Endothelial cell of umbilical vein (primary cell): ENCODE results near the gene EPS15. TPM values are rescaled to one million over a fixed set of nuclear protein-coding genes. Genes with fewer than 3 reads are reported as not detected.
"Not testable (repeated sequence)": the region's sequence is repeated elsewhere in the genome, so short reads cannot be mapped to it uniquely, and the experiment has no call there.

Source experiments
- BruUV-seq: library from RNA; stranded (reverse); fragments of 400-500 nt; replicated peaks from 2 replicates; lab custom pipeline; 2021; lab: Mats Ljungman, UMichigan
- CTCF ChIA-PET: fragments of 300-600, 350-600 bp; sonication (Branson Sonifier 250); formaldehyde crosslinking; loops from one replicate; lab custom pipeline; 2021; ENCODE audit warnings: antibody characterized with exemption, inconsistent platforms; lab: Charles Lee
- POLR2A ChIA-PET: fragments of 300-600, 350-600 bp; sonication (Branson Sonifier 250); formaldehyde crosslinking; loops from one replicate; lab custom pipeline; 2021; ENCODE audit warnings: antibody characterized with exemption, inconsistent platforms; lab: Charles Lee
- DNase-seq: peaks from one replicate; pipeline ENCODE4 v3.0.0-alpha.2; 2011; ENCODE audit warnings: low read depth, low spot score
- FAIRE-seq: peaks from 2 replicates; lab custom pipeline; 2011; peaks lifted over from hg19 to GRCh38; lab: Jason Lieb, UNC
- H2AFZ ChIP-seq: 2 replicates; pipeline ENCODE4 v1.6.0; 2012; ENCODE audit warnings: low read depth, low read length, control low read depth, inconsistent platforms
- H3K27ac ChIP-seq: 2 replicates; pipeline ENCODE4 v1.5.1; 2011; ENCODE audit warnings: low read depth, mild to moderate bottlenecking, control low read depth, low read length, moderate library complexity; ENCODE audit not compliant: insufficient read depth
- H3K27me3 ChIP-seq, 2 experiments: 2 replicates each; pipeline versions ENCODE4 v1.6.0 to v1.6.1; 2011; ENCODE audit warnings: low read length in 2 of 2, mixed read lengths in 1 of 2; ENCODE audit not compliant: control insufficient read depth in 2 of 2, insufficient read depth in 2 of 2
- H3K36me3 ChIP-seq, 2 experiments: 2 replicates in 1 of 2; 3 replicates in 1 of 2; pipeline ENCODE4 v1.5.1; 2011; ENCODE audit warnings: low read length in 2 of 2, mild to moderate bottlenecking in 1 of 2, moderate library complexity in 1 of 2; ENCODE audit not compliant: control insufficient read depth in 2 of 2, insufficient read depth in 2 of 2; ENCODE audit errors: extremely low read depth in 1 of 2
- H3K4me1 ChIP-seq: 3 replicates; pipeline ENCODE4 v1.5.1; 2011; ENCODE audit warnings: mild to moderate bottlenecking, low read length; ENCODE audit not compliant: control insufficient read depth, insufficient read depth; ENCODE audit errors: extremely low read depth
- H3K4me2 ChIP-seq: 2 replicates; pipeline ENCODE4 v1.6.1; 2011; ENCODE audit warnings: low read length, control low read depth, mixed read lengths; ENCODE audit not compliant: insufficient read depth
- H3K4me3 ChIP-seq, 3 experiments: fragments of 200-600 bp in 1 of 3; sonication (generic), shearing (Covaris generic) in 1 of 3; replicated peaks in 1 of 3; 2 replicates each; pipeline ENCODE4 v1.5.1; 2011 to 2016; ENCODE audit warnings: control low read depth in 3 of 3, low read length in 3 of 3, mild to moderate bottlenecking in 2 of 3, inconsistent platforms in 1 of 3, low read depth in 1 of 3, moderate library complexity in 1 of 3; ENCODE audit not compliant: insufficient read depth in 1 of 3
- H3K79me2 ChIP-seq: 2 replicates; pipeline ENCODE4 v1.6.0; 2012; ENCODE audit warnings: low read length, inconsistent platforms; ENCODE audit not compliant: control insufficient read depth, insufficient read depth
- H3K9ac ChIP-seq: replicated peaks from 2 replicates; pipeline ENCODE3; 2011; ENCODE audit warnings: low read length, control low read depth; ENCODE audit not compliant: insufficient read depth; ENCODE audit errors: extremely low read depth
- H3K9me1 ChIP-seq: replicated peaks from 3 replicates; pipeline ENCODE4 v1.6.0; 2011; ENCODE audit warnings: mild to moderate bottlenecking, low read length; ENCODE audit not compliant: control insufficient read depth, insufficient read depth; ENCODE audit errors: extremely low read depth
- H3K9me3 ChIP-seq: replicated peaks from 2 replicates; pipeline ENCODE4 v1.5.1; 2012; ENCODE audit warnings: low read length, inconsistent platforms; ENCODE audit not compliant: control insufficient read depth, insufficient read depth
- H4K20me1 ChIP-seq: replicated peaks from 2 replicates; pipeline ENCODE3; 2011; ENCODE audit warnings: mild to moderate bottlenecking, low read length; ENCODE audit not compliant: control insufficient read depth, insufficient read depth; ENCODE audit errors: extremely low read depth
- EZH2 ChIP-seq: IDR thresholded peaks from 2 replicates; pipeline ENCODE4 v1.6.1; 2012; ENCODE audit warnings: borderline replicate concordance, low read depth, mild to moderate bottlenecking, moderate library complexity, low read length, inconsistent platforms; ENCODE audit not compliant: severe bottlenecking
- FOS ChIP-seq: IDR thresholded peaks from 2 replicates; pipeline ENCODE4 v1.6.1; 2011; ENCODE audit warnings: mild to moderate bottlenecking, low read length, moderate library complexity, borderline replicate concordance; ENCODE audit not compliant: insufficient read depth
- GATA2 ChIP-seq: IDR thresholded peaks from 2 replicates; pipeline ENCODE4 v1.7.0; 2011; ENCODE audit warnings: low read depth, mild to moderate bottlenecking, moderate library complexity, mixed read lengths, low read length; ENCODE audit not compliant: insufficient read length, insufficient read depth
- JUN ChIP-seq: IDR thresholded peaks from 2 replicates; pipeline ENCODE4 v1.6.1; 2011; ENCODE audit warnings: borderline replicate concordance, low read depth; ENCODE audit not compliant: insufficient read length, insufficient read depth
- MAX ChIP-seq: IDR thresholded peaks from 2 replicates; pipeline ENCODE4 v1.6.1; 2011; ENCODE audit not compliant: insufficient read depth, insufficient read length
- POLR2A ChIP-seq: IDR thresholded peaks from 2 replicates; pipeline ENCODE4 v1.6.1; 2012; ENCODE audit warnings: low read depth, mild to moderate bottlenecking, control low read depth, low read length
- POLR2AphosphoS5 ChIP-seq: IDR thresholded peaks from 2 replicates; pipeline ENCODE4 v1.6.1; 2012; ENCODE audit warnings: low read depth, mild to moderate bottlenecking, control low read depth, low read length, moderate library complexity; ENCODE audit not compliant: insufficient read depth
- dilution Hi-C: fragments of 300-500 bp; cut with MboI; formaldehyde crosslinking; loops from one replicate; pipeline ENCODE4 v1.15.0; 2019; ENCODE audit warnings: low sequenced_read_pairs; ENCODE audit not compliant: extremely low pct_ligation_motif_present
- intact Hi-C: fragments of 100-400 bp; cut with micrococcal nuclease; formaldehyde crosslinking; loops from one replicate; pipeline ENCODE4 v1.10.0; 2022
- polyA plus RNA-seq, 4 experiments: library from polyadenylated mRNA; depleted of rRNA in 3 of 4; stranded (reverse) in 3 of 4; unstranded in 1 of 4; fragments of >200 nt; gene quantifications; 2 replicates each; pipeline versions ENCODE4 v1.2.1 to v1.2.3, GENCODE V29; 2011 to 2012; ENCODE audit warnings: missing spikeins in 1 of 4
- total RNA-seq: library from RNA; stranded (reverse); gene quantifications from 2 replicates; pipeline ENCODE4 v1.2.3, GENCODE V29; 2021
- TF ChIP-seq, protein P1 (sequence below), 2 donors: IDR thresholded peaks; 1 replicate in 1 of 2; 2 replicates in 1 of 2; pipeline ENCODE4 v1.5.1; 2011; ENCODE audit warnings: low read length in 2 of 2, mild to moderate bottlenecking in 2 of 2, moderate library complexity in 2 of 2, control low read depth in 1 of 2, inconsistent platforms in 1 of 2, low read depth in 1 of 2; ENCODE audit not compliant: insufficient read depth in 1 of 2; ENCODE audit errors: extremely low read depth in 1 of 2

Gene EPS15
- total and polyA plus RNA-seq, 2 donors (not counting 3 experiments of a cell fraction or from before 2014, with no cell fraction given), result 15.4 to 44.8 TPM

DNA sequence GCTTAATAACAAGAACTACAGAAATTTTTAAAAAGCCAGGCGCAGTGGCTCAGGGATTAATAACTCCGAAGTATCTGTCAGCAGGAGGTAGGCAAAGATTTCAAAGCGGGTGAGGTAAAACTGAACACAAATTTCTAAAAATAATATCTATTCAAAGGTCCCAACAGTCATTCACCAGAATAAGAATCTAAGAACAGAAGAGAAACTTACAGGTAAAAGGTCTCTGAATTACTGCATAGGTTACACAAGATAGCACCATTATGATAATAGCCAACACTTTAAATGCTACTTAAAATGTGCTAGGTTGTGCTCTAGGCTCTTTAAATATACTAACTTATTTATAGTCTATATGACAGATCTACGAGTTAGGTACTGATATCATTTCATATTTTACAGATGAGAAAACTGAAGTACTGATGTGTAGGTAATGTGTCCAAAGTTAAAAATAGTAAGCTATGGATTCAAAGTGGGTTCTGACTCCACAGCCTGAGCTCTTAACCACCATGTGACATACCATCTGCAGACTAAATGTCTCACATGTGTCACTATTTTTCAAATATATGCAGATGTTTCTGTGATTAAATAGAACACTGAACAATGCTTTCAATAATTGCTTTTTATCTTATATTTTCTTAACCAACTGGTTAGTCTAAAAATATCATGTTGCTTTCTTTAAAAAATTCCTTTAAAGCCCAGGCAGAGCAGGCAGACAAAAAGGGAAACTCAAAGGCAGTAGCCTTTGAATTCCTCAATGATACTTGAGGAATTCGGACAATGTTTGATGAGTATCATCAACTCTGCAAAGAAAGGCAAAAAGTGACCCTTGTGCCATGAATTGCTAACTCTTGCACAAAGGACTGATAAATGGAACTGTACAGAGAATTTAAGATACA is 108.3 kb downstream of the EPS15 start:
- POLR2A ChIA-PET, result no interaction called here
- no peak overlapping the region for H3K4me3 ChIP-seq
- CTCF ChIA-PET, result interaction anchor here (1.1 to 1.7 kb wide), 2 partner anchors 10 to 12 kb away, joined by 3 to 7 read pairs; no protein-coding TSS in a partner anchor
- H3K36me3 ChIP-seq, result peaks cover 5 to 8% of the 10 kb centered on the region in 2 experiments
- TF ChIP-seq JUN (no peak), POLR2AphosphoS5 (no peak), FOS (no peak), POLR2A (no peak), MAX (no peak), GATA2 (no peak), EZH2 (no peak)
- TF ChIP-seq, protein P1, sequence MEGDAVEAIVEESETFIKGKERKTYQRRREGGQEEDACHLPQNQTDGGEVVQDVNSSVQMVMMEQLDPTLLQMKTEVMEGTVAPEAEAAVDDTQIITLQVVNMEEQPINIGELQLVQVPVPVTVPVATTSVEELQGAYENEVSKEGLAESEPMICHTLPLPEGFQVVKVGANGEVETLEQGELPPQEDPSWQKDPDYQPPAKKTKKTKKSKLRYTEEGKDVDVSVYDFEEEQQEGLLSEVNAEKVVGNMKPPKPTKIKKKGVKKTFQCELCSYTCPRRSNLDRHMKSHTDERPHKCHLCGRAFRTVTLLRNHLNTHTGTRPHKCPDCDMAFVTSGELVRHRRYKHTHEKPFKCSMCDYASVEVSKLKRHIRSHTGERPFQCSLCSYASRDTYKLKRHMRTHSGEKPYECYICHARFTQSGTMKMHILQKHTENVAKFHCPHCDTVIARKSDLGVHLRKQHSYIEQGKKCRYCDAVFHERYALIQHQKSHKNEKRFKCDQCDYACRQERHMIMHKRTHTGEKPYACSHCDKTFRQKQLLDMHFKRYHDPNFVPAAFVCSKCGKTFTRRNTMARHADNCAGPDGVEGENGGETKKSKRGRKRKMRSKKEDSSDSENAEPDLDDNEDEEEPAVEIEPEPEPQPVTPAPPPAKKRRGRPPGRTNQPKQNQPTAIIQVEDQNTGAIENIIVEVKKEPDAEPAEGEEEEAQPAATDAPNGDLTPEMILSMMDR (IDR thresholded peaks at IDR 0.05; ENCODE audit: extremely low read depth in 1 of 2, insufficient read depth in 1 of 2, low read depth in 1 of 2, low read length in 2 of 2), result no peak
- no TSS peak for BruUV-seq
- H3K79me2 ChIP-seq, result no peaks in the 10 kb centered on the region
- H3K9me1 ChIP-seq, result no peaks in the 10 kb centered on the region
- no peak overlapping the region for H3K9ac ChIP-seq
- no peaks in the 10 kb centered on the region for H4K20me1 ChIP-seq
- DNase-seq, result no peak
- no peak overlapping the region for H3K27ac ChIP-seq
- no peak overlapping the region for H3K4me2 ChIP-seq
- H2AFZ ChIP-seq, result no peak overlapping the region
- no peaks in the 10 kb centered on the region for H3K9me3 ChIP-seq
- H3K27me3 ChIP-seq, result no peaks in the 10 kb centered on the region
- peak; percentile 15 for FAIRE-seq
- no peaks in the 10 kb centered on the region for H3K4me1 ChIP-seq
- intact Hi-C loops, result no loop called here
- dilution Hi-C loops, result no loop called here

DNA sequence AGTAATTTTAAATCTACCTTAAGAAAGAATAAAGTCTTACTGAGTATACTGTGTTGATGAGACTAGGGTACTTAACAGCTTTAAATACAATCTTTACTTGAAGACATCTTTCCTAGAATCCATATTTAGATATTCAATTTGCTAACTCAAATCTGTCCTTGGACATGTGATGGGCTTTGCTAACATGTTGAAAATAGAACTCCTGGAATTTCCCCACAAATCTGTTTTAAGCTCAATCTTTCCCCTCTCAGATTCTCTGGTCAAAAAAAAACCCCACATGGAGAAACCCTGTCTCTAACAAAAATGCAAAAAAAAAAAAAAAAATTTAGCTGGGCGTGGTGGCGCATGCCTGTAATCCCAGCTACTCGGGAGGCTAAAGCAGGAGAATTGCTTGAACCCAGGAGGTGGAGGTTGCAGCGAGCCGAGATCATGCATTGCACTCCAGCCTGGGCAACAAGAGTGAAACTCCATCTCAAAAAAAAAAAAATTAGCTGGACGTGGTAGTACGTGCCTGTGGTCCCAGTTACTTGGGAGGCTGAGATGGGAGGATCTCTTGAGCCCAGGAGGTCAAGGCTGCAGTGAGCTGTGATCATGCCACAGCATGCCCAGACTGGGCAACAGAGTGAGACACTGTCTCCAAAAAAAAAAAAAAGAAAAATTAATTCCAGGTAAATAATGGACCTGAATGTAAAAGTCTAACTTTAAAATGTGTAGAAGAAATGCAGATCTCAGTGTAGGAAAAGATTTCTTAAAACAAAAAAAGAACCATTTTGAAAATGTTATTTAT is 109.1 kb downstream of the EPS15 start:
- dilution Hi-C loops, result not testable (repeated sequence)

More for the DNA sequence above, 109.1 kb downstream of the EPS15 start:
- H3K4me1 ChIP-seq, BruUV-seq, DNase-seq, POLR2A ChIA-PET, FAIRE-seq, H2AFZ ChIP-seq, H3K36me3 ChIP-seq, H3K4me3 ChIP-seq, H3K27ac ChIP-seq, intact Hi-C loops, H3K79me2 ChIP-seq, H4K20me1 ChIP-seq, H3K9ac ChIP-seq, H3K4me2 ChIP-seq, H3K9me3 ChIP-seq, H3K9me1 ChIP-seq, H3K27me3 ChIP-seq: not testable (repeated sequence)
- CTCF ChIA-PET, result interaction anchor here (0.7 to 1.7 kb wide), 3 partner anchors 11 to 191 kb away, joined by 3 to 7 read pairs (median 3); no protein-coding TSS in a partner anchor
